Keratinocyte (primary cell): ENCODE measurements around the gene CTDSP1. TPM values are rescaled to one million over a fixed set of nuclear protein-coding genes. Genes with fewer than 3 reads are reported as not detected.

ENCODE experiments used
- DNase-seq: peaks from one replicate; pipeline ENCODE4 v3.0.0-alpha.2; 2011; ENCODE audit warnings: low read depth, missing footprints, low spot score
- FAIRE-seq: peaks from 2 replicates; lab custom pipeline; 2011; peaks lifted over from hg19 to GRCh38; lab: Jason Lieb, UNC
- H2AFZ ChIP-seq: 2 replicates; pipeline ENCODE4 v1.6.0; 2012; ENCODE audit warnings: low read length, control low read depth, inconsistent platforms; ENCODE audit not compliant: control insufficient read depth
- H3K27ac ChIP-seq: 2 replicates; pipeline ENCODE4 v1.5.1; 2011; ENCODE audit warnings: low read length; ENCODE audit not compliant: control insufficient read depth, insufficient read depth
- H3K27me3 ChIP-seq: 3 replicates; pipeline ENCODE4 v1.6.0; 2011; ENCODE audit warnings: low read length; ENCODE audit not compliant: control insufficient read depth, insufficient read depth; ENCODE audit errors: extremely low read depth
- H3K36me3 ChIP-seq, 2 experiments: 2 replicates in 1 of 2; 3 replicates in 1 of 2; pipeline ENCODE4 v1.5.1; 2011; ENCODE audit warnings: low read length in 2 of 2, mild to moderate bottlenecking in 1 of 2; ENCODE audit not compliant: control insufficient read depth in 2 of 2, insufficient read depth in 2 of 2; ENCODE audit errors: extremely low read depth in 1 of 2
- H3K4me1 ChIP-seq: 3 replicates; pipeline ENCODE4 v1.5.1; 2011; ENCODE audit warnings: low read length; ENCODE audit not compliant: control insufficient read depth, insufficient read depth; ENCODE audit errors: extremely low read depth
- H3K4me2 ChIP-seq: 3 replicates; pipeline ENCODE4 v1.6.0; 2011; ENCODE audit warnings: low read depth, low read length; ENCODE audit not compliant: control insufficient read depth, insufficient read depth; ENCODE audit errors: extremely low read depth
- H3K4me3 ChIP-seq, 3 experiments: fragments of 200-600 bp in 1 of 3; sonication (generic) in 1 of 3; 2 replicates in 2 of 3; 3 replicates in 1 of 3; pipeline ENCODE4 v1.5.1; 2011 to 2016; ENCODE audit warnings: low read length in 3 of 3, mild to moderate bottlenecking in 3 of 3, control low read depth in 2 of 3, inconsistent platforms in 1 of 3, low read depth in 1 of 3, mixed read lengths in 1 of 3, mixed run types in 1 of 3, moderate library complexity in 1 of 3; ENCODE audit not compliant: control insufficient read depth in 2 of 3, insufficient read depth in 2 of 3; ENCODE audit errors: extremely low read depth in 1 of 3
- H3K79me2 ChIP-seq: 2 replicates; pipeline ENCODE4 v1.6.0; 2012; ENCODE audit warnings: low read length; ENCODE audit not compliant: control insufficient read depth, insufficient read depth
- H3K9ac ChIP-seq: 3 replicates; pipeline ENCODE4 v1.6.0; 2011; ENCODE audit warnings: low read length; ENCODE audit not compliant: control insufficient read depth, insufficient read depth; ENCODE audit errors: extremely low read depth
- H3K9me1 ChIP-seq: 3 replicates; pipeline ENCODE4 v1.6.0; 2011; ENCODE audit warnings: low read length; ENCODE audit not compliant: control insufficient read depth, insufficient read depth; ENCODE audit errors: extremely low read depth
- H3K9me3 ChIP-seq: 2 replicates; pipeline ENCODE4 v1.5.1; 2012; ENCODE audit warnings: low read depth, low read length; ENCODE audit not compliant: control insufficient read depth
- H4K20me1 ChIP-seq: 3 replicates; pipeline ENCODE4 v1.6.0; 2011; ENCODE audit warnings: low read length; ENCODE audit not compliant: control insufficient read depth, insufficient read depth; ENCODE audit errors: extremely low read depth
- CTCF ChIP-seq, 3 experiments: IDR thresholded peaks in 1 of 3; conservative IDR thresholded peaks in 1 of 3; optimal IDR thresholded peaks in 1 of 3; 2 replicates in 2 of 3; 3 replicates in 1 of 3; pipeline versions ENCODE3 to v1.5.1; 2011; ENCODE audit warnings: low read length in 3 of 3, mild to moderate bottlenecking in 3 of 3, moderate library complexity in 2 of 3, control low read depth in 1 of 3, inconsistent platforms in 1 of 3; ENCODE audit not compliant: insufficient read depth in 2 of 3; ENCODE audit errors: extremely low read depth in 1 of 3
- EZH2 ChIP-seq: IDR thresholded peaks from one replicate; pipeline ENCODE4 v1.6.1; 2012; ENCODE audit warnings: inconsistent platforms, mild to moderate bottlenecking, low read length, moderate library complexity
- dilution Hi-C: fragments of 300-500 bp; cut with MboI; formaldehyde crosslinking; loops from one replicate; pipeline ENCODE4 v1.7.0; 2020; ENCODE audit warnings: low sequenced_read_pairs; ENCODE audit not compliant: extremely low pct_ligation_motif_present
- polyA plus RNA-seq, 5 experiments: library from polyadenylated mRNA; depleted of rRNA in 3 of 5; stranded (reverse) in 3 of 5; stranded (forward) in 1 of 5; unstranded in 1 of 5; fragments of >200 nt; gene quantifications; 1 replicate in 1 of 5; 2 replicates in 3 of 5; 3 replicates in 1 of 5; pipeline versions ENCODE4 v1.2.1 to v1.2.3, GENCODE V29; 2011 to 2012; ENCODE audit warnings: missing spikeins in 2 of 5, low read depth in 1 of 5, low replicate concordance in 1 of 5

Gene CTDSP1
- polyA plus RNA-seq, 1 donor (not counting 4 experiments of a cell fraction or from before 2014, with no cell fraction given), result 38.7 TPM

GRCh38 chr2:218371983-218372350, 27.7 kb upstream of the CTDSP1 start:
- no peak for FAIRE-seq
- no peak overlapping the region for H3K27ac ChIP-seq
- dilution Hi-C loops, result no loop called here

GRCh38 chr2:218374795-218375194, 24.9 kb upstream of the CTDSP1 start:
- Histone ChIP-seq H3K27ac (no peak overlapping the region), H3K9me1 (no peaks in the 10 kb centered on the region), H2AFZ (no peak overlapping the region), H3K4me1 (peaks cover 7% of the 10 kb centered on the region), H4K20me1 (no peaks in the 10 kb centered on the region), H3K4me2 (no peak overlapping the region), H3K27me3 (no peaks in the 10 kb centered on the region), H3K79me2 (no peaks in the 10 kb centered on the region), H3K4me3 (no peak overlapping the region), H3K9ac (no peak overlapping the region), H3K9me3 (no peaks in the 10 kb centered on the region), H3K36me3 (no peaks in the 10 kb centered on the region)
- dilution Hi-C loops, result no loop called here
- no peak for DNase-seq
- FAIRE-seq, result no peak
- TF ChIP-seq EZH2 (no peak), CTCF (optimal IDR thresholded peaks at IDR 0.05 in 1 of 3, IDR thresholded peaks at IDR 0.05 in 1 of 3, conservative IDR thresholded peaks at IDR 0.05 in 1 of 3; ENCODE audit: extremely low read depth in 1 of 3, insufficient read depth in 2 of 3, low read length in 3 of 3) (no peak)

More at GRCh38 chr2:218371983-218372350, 27.7 kb upstream of the CTDSP1 start:
- H3K27me3 ChIP-seq, result no peaks in the 10 kb centered on the region
- DNase-seq, result no peak
- H3K4me2 ChIP-seq, result no peak overlapping the region
- H2AFZ ChIP-seq, result no peak overlapping the region
- H3K9me1 ChIP-seq, result no peaks in the 10 kb centered on the region
- TF ChIP-seq CTCF (optimal IDR thresholded peaks at IDR 0.05 in 1 of 3, IDR thresholded peaks at IDR 0.05 in 1 of 3, conservative IDR thresholded peaks at IDR 0.05 in 1 of 3; ENCODE audit: extremely low read depth in 1 of 3, insufficient read depth in 2 of 3, low read length in 3 of 3), result no peak
- no peak for TF ChIP-seq EZH2
- no peaks in the 10 kb centered on the region for H3K79me2 ChIP-seq
- H3K36me3 ChIP-seq, result no peaks in the 10 kb centered on the region
- H3K4me1 ChIP-seq, result peaks cover 9% of the 10 kb centered on the region
- H3K9me3 ChIP-seq, result no peaks in the 10 kb centered on the region
- H3K4me3 ChIP-seq, result no peak overlapping the region
- H3K9ac ChIP-seq, result no peak overlapping the region
- no peaks in the 10 kb centered on the region for H4K20me1 ChIP-seq
